ENCODE data around the gene GRIA1. TPM values are rescaled to one million over a fixed set of nuclear protein-coding genes. Genes with fewer than 3 reads are reported as not detected.

The GRIA1 gene
- total and polyA plus RNA-seq, 2 of the 4 experiments (the other 2 are of a cell fraction): 0.48 to 1.3 TPM

GRCh38 chr5:153813901-153814300, 323.4 kb downstream of the GRIA1 start:
- ChIA-PET POLR2A (ENCODE audit: unreplicated experiment) (no interaction called here), CTCF (interaction anchor here (0.6 kb wide), 1 partner anchor 416 kb away, joined by 6 read pairs; no protein-coding TSS in a partner anchor)
- no peaks in the 10 kb centered on the region for H3K79me1 ChIP-seq (ENCODE audit: low read depth in 1 of 2, low read length in 2 of 2)
- TF ChIP-seq FOS (IDR thresholded peaks at IDR 0.05; ENCODE audit: low read depth, low read length) (no peak), RCOR1 (IDR thresholded peaks at IDR 0.05; ENCODE audit: insufficient replicate concordance, low read length) (no peak), SMC3 (IDR thresholded peaks at IDR 0.05; ENCODE audit: low read depth, low read length) (no peak), MXI1 (IDR thresholded peaks at IDR 0.05; ENCODE audit: borderline replicate concordance, low read depth, low read length) (no peak), BHLHE40 (IDR thresholded peaks at IDR 0.05; ENCODE audit: low read depth, low read length) (no peak), CHD1 (IDR thresholded peaks at IDR 0.05; ENCODE audit: low read depth, low read length) (no peak), NFE2L2 (IDR thresholded peaks at IDR 0.05; ENCODE audit: low read depth, low read length) (no peak)
- TF ChIP-seq, protein P1, sequence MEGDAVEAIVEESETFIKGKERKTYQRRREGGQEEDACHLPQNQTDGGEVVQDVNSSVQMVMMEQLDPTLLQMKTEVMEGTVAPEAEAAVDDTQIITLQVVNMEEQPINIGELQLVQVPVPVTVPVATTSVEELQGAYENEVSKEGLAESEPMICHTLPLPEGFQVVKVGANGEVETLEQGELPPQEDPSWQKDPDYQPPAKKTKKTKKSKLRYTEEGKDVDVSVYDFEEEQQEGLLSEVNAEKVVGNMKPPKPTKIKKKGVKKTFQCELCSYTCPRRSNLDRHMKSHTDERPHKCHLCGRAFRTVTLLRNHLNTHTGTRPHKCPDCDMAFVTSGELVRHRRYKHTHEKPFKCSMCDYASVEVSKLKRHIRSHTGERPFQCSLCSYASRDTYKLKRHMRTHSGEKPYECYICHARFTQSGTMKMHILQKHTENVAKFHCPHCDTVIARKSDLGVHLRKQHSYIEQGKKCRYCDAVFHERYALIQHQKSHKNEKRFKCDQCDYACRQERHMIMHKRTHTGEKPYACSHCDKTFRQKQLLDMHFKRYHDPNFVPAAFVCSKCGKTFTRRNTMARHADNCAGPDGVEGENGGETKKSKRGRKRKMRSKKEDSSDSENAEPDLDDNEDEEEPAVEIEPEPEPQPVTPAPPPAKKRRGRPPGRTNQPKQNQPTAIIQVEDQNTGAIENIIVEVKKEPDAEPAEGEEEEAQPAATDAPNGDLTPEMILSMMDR (conservative IDR thresholded peaks at IDR 0.05; ENCODE audit: low read depth, low read length): no peak
- in situ Hi-C loops (cut with MboI; ENCODE audit: low sequenced_read_pairs) (no loop called here), intact Hi-C loops (cut with micrococcal nuclease) (no loop called here), dilution Hi-C loops (cut with HindIII; ENCODE audit: low sequenced_read_pairs, unreplicated experiment) (no loop called here)
- H2BK5ac ChIP-seq (ENCODE audit: low read depth, low read length, poor library complexity, severe bottlenecking): no peak overlapping the region
- H3K23ac ChIP-seq (ENCODE audit: low read depth, low read length): no peak overlapping the region
- no peak overlapping the region for H3K56ac ChIP-seq (ENCODE audit: extremely low read depth, insufficient read depth, low read length)
- DNase-seq (no peak), ATAC-seq (ENCODE audit: low read depth) (no peak)
- no peaks in the 10 kb centered on the region for H3K36me3 ChIP-seq (ENCODE audit: control insufficient read depth, insufficient read depth, low read length)
- no peak overlapping the region for H3K4me3 ChIP-seq (ENCODE audit: insufficient read depth, low read depth, low read length)
- H3K4ac ChIP-seq (ENCODE audit: low read depth, low read length): no peak overlapping the region
- H3K14ac ChIP-seq (replicated peaks; ENCODE audit: low read depth, low read length): no peak overlapping the region
- no TSS peak for BruUV-seq (replicated peaks)
- no peak overlapping the region for H2AK9ac ChIP-seq (replicated peaks; ENCODE audit: low read depth, low read length, poor library complexity)
- H4K91ac ChIP-seq (ENCODE audit: insufficient read depth, low read depth, low read length): no peak overlapping the region
- no CpG with 5 or more reads among the region's 4 CpGs for WGBS, 2 experiments (ENCODE audit: extremely low coverage in 2 of 2, insufficient read length in 1 of 2)
- H3K18ac ChIP-seq (ENCODE audit: low read depth, low read length): no peak overlapping the region
- H2AK5ac ChIP-seq (ENCODE audit: low read depth, low read length): no peak overlapping the region
- no peak overlapping the region for H3K4me2 ChIP-seq (ENCODE audit: low read depth, low read length)
- no peak overlapping the region for H2BK20ac ChIP-seq (ENCODE audit: low read depth, low read length)
- H3K9me3 ChIP-seq (ENCODE audit: control insufficient read depth, insufficient read depth, low read length): 0 out of 2 replicates have a peak, but pooled peaks cover 2% of the 10 kb centered on the region
- no peaks in the 10 kb centered on the region for H3K9me1 ChIP-seq (ENCODE audit: insufficient read depth, low read length)
- H4K5ac ChIP-seq (ENCODE audit: low read depth, low read length): no peak overlapping the region
- no peaks in the 10 kb centered on the region for H3K27me3 ChIP-seq (ENCODE audit: control insufficient read depth, insufficient read depth, low read length)
- H2BK15ac ChIP-seq (ENCODE audit: low read depth, low read length): no peak overlapping the region
- no peak overlapping the region for H3K9ac ChIP-seq (ENCODE audit: low read depth, low read length)
- no peak overlapping the region for H2BK120ac ChIP-seq (ENCODE audit: low read depth, low read length)
- no peak overlapping the region for H2AFZ ChIP-seq (replicated peaks; ENCODE audit: low read length, poor library complexity)
- H4K20me1 ChIP-seq (ENCODE audit: insufficient read depth, low read length): no peaks in the 10 kb centered on the region
- no peak overlapping the region for H4K8ac ChIP-seq (ENCODE audit: low read depth in 2 of 2, low read length in 2 of 2)
- no peaks in the 10 kb centered on the region for H3K4me1 ChIP-seq (ENCODE audit: control insufficient read depth, insufficient read depth, low read length)
- no peak overlapping the region for H3K27ac ChIP-seq (ENCODE audit: insufficient read depth, low read length)
